GM10266 (cell line): ENCODE data around the gene HTT-AS.
A peak's percentile ranks its signal among the peaks of the same experiment; 100 is the strongest.

Experiments
- DNase-seq: peaks from one replicate; pipeline ENCODE4 v3.0.0; 2012; ENCODE audit errors: extremely low spot score
- TF ChIP-seq, protein P1 (sequence below): IDR thresholded peaks from 2 replicates; pipeline ENCODE4 v1.5.1; 2012; ENCODE audit warnings: mild to moderate bottlenecking, low read depth; ENCODE audit not compliant: control insufficient read depth, insufficient read depth; ENCODE audit errors: missing control alignments

HTT-AS gene

DNA sequence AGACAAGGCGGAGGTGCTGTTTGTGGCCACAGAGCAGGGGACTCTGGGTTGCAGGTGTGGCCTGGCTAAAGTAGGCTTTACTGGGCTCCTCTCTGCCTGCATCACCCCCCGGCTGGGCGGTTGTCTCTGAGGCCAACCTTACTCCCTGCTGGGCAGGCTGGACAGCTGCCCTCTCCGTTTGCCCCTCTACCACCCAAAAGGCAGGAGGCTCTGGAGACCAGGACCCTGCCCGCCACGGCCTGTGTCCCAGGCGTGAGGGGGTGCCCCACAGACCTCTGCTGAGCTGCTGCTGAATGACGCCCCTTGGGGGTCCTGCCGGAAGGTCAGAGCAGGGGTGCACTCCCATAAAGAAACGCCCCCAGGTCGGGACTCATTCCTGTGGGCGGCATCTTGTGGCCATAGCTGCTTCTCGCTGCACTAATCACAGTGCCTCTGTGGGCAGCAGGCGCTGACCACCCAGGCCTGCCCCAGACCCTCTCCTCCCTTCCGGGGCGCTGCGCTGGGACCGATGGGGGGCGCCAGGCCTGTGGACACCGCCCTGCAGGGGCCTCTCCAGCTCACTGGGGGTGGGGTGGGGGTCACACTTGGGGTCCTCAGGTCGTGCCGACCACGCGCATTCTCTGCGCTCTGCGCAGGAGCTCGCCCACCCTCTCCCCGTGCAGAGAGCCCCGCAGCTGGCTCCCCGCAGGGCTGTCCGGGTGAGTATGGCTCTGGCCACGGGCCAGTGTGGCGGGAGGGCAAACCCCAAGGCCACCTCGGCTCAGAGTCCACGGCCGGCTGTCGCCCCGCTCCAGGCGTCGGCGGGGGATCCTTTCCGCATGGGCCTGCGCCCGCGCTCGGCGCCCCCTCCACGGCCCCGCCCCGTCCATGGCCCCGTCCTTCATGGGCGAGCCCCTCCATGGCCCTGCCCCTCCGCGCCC, 920 bp downstream of the HTT-AS start:
- TF ChIP-seq, protein P1, sequence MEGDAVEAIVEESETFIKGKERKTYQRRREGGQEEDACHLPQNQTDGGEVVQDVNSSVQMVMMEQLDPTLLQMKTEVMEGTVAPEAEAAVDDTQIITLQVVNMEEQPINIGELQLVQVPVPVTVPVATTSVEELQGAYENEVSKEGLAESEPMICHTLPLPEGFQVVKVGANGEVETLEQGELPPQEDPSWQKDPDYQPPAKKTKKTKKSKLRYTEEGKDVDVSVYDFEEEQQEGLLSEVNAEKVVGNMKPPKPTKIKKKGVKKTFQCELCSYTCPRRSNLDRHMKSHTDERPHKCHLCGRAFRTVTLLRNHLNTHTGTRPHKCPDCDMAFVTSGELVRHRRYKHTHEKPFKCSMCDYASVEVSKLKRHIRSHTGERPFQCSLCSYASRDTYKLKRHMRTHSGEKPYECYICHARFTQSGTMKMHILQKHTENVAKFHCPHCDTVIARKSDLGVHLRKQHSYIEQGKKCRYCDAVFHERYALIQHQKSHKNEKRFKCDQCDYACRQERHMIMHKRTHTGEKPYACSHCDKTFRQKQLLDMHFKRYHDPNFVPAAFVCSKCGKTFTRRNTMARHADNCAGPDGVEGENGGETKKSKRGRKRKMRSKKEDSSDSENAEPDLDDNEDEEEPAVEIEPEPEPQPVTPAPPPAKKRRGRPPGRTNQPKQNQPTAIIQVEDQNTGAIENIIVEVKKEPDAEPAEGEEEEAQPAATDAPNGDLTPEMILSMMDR: peak; percentile 12

DNA sequence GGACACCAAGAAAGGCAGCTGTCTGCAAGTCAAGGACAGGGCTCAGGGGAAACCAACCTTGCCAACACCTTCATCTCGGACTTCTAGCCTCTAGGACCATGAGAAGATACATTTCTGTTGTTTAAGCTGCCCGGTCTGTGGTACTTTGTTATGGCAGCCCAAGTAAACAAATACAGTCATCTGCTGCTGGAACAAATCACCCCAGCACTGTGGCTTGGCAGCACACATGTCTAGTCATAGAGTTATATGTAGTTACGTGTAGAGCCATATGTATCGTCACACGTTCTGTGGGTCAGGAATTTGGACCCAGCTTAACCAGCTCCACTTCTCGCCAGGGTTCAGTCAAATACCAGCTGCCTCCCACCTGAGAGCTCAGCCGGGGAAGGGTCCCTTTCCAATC, 2.5 kb downstream of the HTT-AS start:
- no peak for DNase-seq
- TF ChIP-seq, protein P1: no peak

More for the DNA sequence above, 920 bp downstream of the HTT-AS start:
- no peak for DNase-seq

DNA sequence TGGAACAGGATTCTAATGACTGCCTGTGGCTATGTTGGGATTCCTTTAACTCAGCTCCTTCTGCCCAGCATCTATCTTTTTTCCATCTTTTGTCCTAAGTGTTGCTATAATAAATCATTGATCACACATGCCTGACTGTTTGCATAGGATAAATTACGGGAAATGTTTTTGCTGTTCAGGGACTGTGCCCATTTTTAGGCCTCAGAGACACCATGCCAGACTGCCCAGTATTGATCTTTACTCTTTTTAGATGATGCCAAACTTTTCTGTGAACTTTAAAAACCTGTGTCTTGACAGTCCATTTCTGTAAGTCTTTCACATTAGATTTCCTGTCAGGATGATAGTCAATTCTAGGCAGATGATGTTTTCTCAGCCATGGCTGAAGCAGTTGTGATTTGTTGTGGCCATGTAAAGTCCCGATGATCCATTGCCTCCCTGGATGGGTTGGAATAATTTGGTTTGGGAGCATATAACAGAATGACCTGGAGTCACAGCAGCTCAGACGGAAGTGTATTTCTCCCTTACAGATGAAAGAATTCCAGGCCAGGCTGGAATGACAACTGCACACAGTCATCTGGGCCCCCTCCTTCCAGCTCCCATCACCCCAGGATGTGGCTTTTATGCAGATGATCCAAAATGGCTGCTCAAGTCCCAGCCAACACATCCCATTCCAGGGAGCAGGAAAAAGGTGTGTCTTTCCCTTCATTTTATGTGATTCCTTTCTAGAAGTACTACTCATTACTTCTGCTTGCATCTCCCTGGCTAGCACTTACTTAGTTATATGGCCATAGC, 3.4 kb downstream of the HTT-AS start:
- TF ChIP-seq, protein P1: no peak
- DNase-seq: no peak

DNA sequence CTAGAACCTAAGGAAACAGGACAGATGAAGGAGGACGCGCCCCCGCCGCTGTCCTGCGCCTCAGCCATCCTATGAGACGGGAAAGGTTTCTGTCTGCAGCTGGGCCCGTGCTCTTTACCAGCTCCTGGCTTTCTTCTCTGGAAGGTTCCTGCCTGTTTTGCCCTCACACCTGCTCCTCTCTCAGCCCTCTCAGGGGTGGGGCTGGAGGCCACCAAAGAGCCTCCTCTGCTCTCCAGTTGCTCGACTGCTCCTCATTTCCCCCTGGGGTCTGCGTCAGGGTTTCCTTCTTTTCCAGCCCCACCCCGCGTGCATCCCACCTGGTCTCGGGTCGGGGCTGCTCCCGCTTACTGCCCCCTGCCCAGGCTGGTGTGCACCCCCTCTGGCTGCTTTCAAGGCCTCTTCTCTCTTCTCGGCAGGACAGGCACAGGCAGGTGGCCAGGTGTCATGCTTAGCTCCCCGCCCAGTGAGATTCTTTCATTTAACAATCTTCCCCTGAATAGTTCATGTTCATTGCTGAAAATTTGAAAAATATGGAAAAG, 4.6 kb downstream of the HTT-AS start:
- TF ChIP-seq, protein P1: no peak
- no peak for DNase-seq

DNA sequence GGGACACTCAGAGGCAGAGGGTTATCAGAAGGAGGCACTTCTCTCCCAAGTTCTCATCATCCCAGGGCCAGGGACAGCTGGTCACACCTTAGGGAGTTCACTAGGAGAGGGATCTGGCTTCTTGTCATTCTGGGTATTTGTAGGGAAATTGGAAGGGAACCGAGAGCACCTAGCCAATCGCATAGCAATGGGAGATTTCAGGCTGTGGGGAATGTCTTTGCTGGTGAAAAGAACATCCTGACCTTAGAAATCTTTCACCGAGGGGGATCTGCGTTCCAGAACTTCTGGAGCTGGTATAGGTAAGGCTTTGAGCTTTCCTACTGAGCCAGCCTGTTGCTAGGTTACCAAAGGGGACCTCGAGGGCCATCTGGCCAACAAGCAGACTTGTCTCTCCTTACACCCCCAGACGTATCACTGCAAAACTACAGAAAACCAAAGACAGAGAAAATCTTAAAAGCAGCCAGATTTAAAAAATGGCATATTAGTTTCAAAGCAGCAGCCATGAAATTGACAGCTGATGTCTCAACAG, 6.8 kb downstream of the HTT-AS start:
- TF ChIP-seq, protein P1: no peak
- DNase-seq: no peak

DNA sequence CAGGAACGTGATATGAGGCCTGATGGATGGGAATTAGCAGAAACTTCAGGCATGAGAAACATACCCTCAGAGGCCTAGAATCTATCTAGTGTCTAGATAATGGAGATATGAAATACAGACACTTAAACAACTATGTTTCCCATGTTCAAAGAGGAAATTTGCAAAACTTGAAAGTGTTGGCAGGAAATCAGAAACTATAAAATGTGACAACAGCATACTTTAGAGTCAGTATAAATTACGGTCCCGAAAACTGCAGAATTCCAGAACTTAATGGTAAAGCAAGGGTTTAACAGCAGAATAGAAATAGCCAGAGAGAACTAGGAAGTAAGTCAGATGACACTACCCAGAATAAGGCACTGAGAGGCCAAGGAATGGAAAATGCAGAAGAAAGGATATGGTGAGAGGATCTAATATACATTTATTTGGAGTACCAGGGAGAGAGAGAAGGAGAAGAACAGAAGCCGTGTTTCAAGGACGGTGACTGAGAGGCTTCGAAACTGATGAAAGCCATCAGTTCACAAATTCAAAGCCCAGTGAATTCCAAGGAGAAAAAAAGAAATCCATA, 7.4 kb downstream of the HTT-AS start:
- TF ChIP-seq, protein P1: no peak
- no peak for DNase-seq
